HepG2 (cell line): ENCODE measurements around the gene EI24. TPM values are rescaled to one million over a fixed set of nuclear protein-coding genes. Genes with fewer than 3 reads are reported as not detected.
A peak's percentile ranks its signal among the peaks of the same experiment; 100 is the strongest.

ENCODE experiments used
- HOXA9 ChIP-seq: sonication (generic); formaldehyde crosslinking; IDR thresholded peaks from 2 replicates; pipeline ENCODE4 v1.8.1; 2022; ENCODE audit warnings: missing genetic modification reagents, mild to moderate bottlenecking, moderate library complexity, borderline replicate concordance
- NPAS2 ChIP-seq: sonication (generic); formaldehyde crosslinking; IDR thresholded peaks from 2 replicates; pipeline ENCODE4 v1.8.0; 2022; ENCODE audit warnings: mild to moderate bottlenecking, missing genetic modification reagents, borderline replicate concordance
- SMAD9 ChIP-seq: sonication (generic); formaldehyde crosslinking; IDR thresholded peaks from 2 replicates; pipeline ENCODE4 v1.5.1; 2020; ENCODE audit warnings: mild to moderate bottlenecking, missing genetic modification reagents
- SP4 ChIP-seq: sonication (generic); formaldehyde crosslinking; IDR thresholded peaks from 2 replicates; pipeline ENCODE4 v1.8.1; 2023; ENCODE audit warnings: mild to moderate bottlenecking, missing genetic modification reagents
- TEAD2 ChIP-seq: sonication (generic); formaldehyde crosslinking; IDR thresholded peaks from 2 replicates; pipeline ENCODE4 v1.9.0; 2021; ENCODE audit warnings: missing genetic modification reagents
- ZNF251 ChIP-seq: sonication (generic); formaldehyde crosslinking; IDR thresholded peaks from 2 replicates; pipeline ENCODE4 v1.9.0; 2021; ENCODE audit warnings: mild to moderate bottlenecking, missing genetic modification reagents
- ZNF512B ChIP-seq: sonication (generic); formaldehyde crosslinking; IDR thresholded peaks from 2 replicates; pipeline ENCODE4 v1.5.1; 2020; ENCODE audit warnings: missing genetic modification reagents, mild to moderate bottlenecking, borderline replicate concordance
- ZNF646 ChIP-seq: sonication (generic); formaldehyde crosslinking; IDR thresholded peaks from 2 replicates; pipeline ENCODE4 v1.9.0; 2021; ENCODE audit warnings: mild to moderate bottlenecking, missing genetic modification reagents
- ZSCAN25 ChIP-seq: sonication (generic); formaldehyde crosslinking; IDR thresholded peaks from 2 replicates; pipeline ENCODE4 v1.8.0; 2022; ENCODE audit warnings: mild to moderate bottlenecking, missing genetic modification reagents
- polyA plus RNA-seq, 8 experiments: library from polyadenylated mRNA; depleted of rRNA in 3 of 8; stranded (reverse) in 7 of 8; unstranded in 1 of 8; fragments of >200 nt; fragmentation: Illumina TruSeq in 4 of 8; extraction: Trizol in 4 of 8; gene quantifications; 2 replicates each; pipeline versions ENCODE4 v1.2.1 to v1.2.3, GENCODE V29; 2011 to 2016; ENCODE audit warnings: low read depth in 4 of 8, missing spikeins in 1 of 8, mixed read lengths in 1 of 8; ENCODE audit not compliant: insufficient read depth in 1 of 8
- total RNA-seq, 5 experiments: library from RNA; depleted of rRNA; stranded (reverse); fragments of >200 nt; fragmentation: Illumina TruSeq; extraction: Trizol; gene quantifications; 2 replicates each; pipeline ENCODE4 v1.2.3, GENCODE V29; 2016; ENCODE audit warnings: low read depth in 1 of 5
- TF ChIP-seq, protein P1 (sequence below): IDR thresholded peaks from 2 replicates; pipeline ENCODE4 v1.6.1; 2012; ENCODE audit warnings: inconsistent platforms
- TF ChIP-seq, protein P2 (sequence below): sonication (generic); formaldehyde crosslinking; IDR thresholded peaks from 2 replicates; pipeline ENCODE4 v1.5.0; 2020; ENCODE audit warnings: mild to moderate bottlenecking, missing genetic modification reagents
- TF ChIP-seq, protein P3 (sequence below): sonication (generic); formaldehyde crosslinking; IDR thresholded peaks from 2 replicates; pipeline ENCODE4 v1.4.0; 2020; ENCODE audit warnings: missing genetic modification reagents
- TF ChIP-seq, protein P4 (sequence below): sonication (generic); formaldehyde crosslinking; IDR thresholded peaks from 2 replicates; pipeline ENCODE4 v1.5.0; 2020; ENCODE audit warnings: missing genetic modification reagents

The EI24 gene
- total and polyA plus RNA-seq, 2 of the 13 experiments (the other 11 are each of a cell fraction or from before 2014, with no cell fraction given): 84.7 to 126 TPM

DNA sequence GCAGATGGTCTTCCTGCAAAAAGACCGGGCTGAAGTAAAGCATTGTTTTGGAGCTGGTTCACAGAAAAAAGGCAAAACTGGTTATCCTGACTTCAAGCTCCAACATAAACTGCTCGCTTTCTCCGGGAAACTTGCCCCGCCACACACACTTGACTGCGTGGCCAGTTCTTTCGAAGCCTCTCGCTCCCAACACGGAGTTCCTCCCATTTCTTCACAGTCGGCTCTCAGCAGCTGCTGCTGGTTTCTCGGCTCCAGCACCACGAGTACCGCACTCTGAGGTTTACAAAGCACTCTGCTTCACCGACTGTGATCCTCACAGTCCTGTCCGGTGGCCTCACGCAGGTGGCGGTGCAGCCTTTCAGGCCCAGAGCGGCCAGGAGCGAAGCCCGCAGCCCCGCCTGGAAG lies 56.0 kb downstream of the EI24 start (continued):
- TF ChIP-seq SMAD9 (CRISPR knock-in tag): peak; percentile 86; the same call in 1 of the 2 replicates
- TF ChIP-seq NPAS2 (CRISPR knock-in tag): peak; percentile 81; the same call in 1 of the 2 replicates
- no peak for TF ChIP-seq ZNF512B
- TF ChIP-seq, protein P1, sequence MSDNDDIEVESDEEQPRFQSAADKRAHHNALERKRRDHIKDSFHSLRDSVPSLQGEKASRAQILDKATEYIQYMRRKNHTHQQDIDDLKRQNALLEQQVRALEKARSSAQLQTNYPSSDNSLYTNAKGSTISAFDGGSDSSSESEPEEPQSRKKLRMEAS: peak; percentile 91
- no peak for TF ChIP-seq ZSCAN25 (CRISPR knock-in tag)
- TF ChIP-seq, protein P2, sequence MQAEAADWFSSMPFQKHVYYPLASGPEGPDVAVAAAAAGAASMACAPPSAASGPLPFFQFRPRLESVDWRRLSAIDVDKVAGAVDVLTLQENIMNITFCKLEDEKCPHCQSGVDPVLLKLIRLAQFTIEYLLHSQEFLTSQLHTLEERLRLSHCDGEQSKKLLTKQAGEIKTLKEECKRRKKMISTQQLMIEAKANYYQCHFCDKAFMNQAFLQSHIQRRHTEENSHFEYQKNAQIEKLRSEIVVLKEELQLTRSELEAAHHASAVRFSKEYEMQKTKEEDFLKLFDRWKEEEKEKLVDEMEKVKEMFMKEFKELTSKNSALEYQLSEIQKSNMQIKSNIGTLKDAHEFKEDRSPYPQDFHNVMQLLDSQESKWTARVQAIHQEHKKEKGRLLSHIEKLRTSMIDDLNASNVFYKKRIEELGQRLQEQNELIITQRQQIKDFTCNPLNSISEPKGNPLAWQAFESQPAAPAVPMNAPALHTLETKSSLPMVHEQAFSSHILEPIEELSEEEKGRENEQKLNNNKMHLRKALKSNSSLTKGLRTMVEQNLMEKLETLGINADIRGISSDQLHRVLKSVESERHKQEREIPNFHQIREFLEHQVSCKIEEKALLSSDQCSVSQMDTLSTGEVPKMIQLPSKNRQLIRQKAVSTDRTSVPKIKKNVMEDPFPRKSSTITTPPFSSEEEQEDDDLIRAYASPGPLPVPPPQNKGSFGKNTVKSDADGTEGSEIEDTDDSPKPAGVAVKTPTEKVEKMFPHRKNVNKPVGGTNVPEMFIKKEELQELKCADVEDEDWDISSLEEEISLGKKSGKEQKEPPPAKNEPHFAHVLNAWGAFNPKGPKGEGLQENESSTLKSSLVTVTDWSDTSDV: peak; percentile 91; the same call in 1 of the 2 replicates
- TF ChIP-seq, protein P3, sequence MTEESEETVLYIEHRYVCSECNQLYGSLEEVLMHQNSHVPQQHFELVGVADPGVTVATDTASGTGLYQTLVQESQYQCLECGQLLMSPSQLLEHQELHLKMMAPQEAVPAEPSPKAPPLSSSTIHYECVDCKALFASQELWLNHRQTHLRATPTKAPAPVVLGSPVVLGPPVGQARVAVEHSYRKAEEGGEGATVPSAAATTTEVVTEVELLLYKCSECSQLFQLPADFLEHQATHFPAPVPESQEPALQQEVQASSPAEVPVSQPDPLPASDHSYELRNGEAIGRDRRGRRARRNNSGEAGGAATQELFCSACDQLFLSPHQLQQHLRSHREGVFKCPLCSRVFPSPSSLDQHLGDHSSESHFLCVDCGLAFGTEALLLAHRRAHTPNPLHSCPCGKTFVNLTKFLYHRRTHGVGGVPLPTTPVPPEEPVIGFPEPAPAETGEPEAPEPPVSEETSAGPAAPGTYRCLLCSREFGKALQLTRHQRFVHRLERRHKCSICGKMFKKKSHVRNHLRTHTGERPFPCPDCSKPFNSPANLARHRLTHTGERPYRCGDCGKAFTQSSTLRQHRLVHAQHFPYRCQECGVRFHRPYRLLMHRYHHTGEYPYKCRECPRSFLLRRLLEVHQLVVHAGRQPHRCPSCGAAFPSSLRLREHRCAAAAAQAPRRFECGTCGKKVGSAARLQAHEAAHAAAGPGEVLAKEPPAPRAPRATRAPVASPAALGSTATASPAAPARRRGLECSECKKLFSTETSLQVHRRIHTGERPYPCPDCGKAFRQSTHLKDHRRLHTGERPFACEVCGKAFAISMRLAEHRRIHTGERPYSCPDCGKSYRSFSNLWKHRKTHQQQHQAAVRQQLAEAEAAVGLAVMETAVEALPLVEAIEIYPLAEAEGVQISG (CRISPR knock-in tag): no peak
- TF ChIP-seq TEAD2 (CRISPR knock-in tag): no peak
- TF ChIP-seq ZNF646 (CRISPR knock-in tag): no peak
- TF ChIP-seq SP4: no peak
- no peak for TF ChIP-seq HOXA9
- TF ChIP-seq, protein P4, sequence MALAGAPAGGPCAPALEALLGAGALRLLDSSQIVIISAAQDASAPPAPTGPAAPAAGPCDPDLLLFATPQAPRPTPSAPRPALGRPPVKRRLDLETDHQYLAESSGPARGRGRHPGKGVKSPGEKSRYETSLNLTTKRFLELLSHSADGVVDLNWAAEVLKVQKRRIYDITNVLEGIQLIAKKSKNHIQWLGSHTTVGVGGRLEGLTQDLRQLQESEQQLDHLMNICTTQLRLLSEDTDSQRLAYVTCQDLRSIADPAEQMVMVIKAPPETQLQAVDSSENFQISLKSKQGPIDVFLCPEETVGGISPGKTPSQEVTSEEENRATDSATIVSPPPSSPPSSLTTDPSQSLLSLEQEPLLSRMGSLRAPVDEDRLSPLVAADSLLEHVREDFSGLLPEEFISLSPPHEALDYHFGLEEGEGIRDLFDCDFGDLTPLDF (CRISPR knock-in tag): no peak
- no peak for TF ChIP-seq ZNF251 (CRISPR knock-in tag)
